IPS DF 19.7 (cell line): ENCODE data around the gene C6orf118.

Source experiments
- DNase-seq: peaks from one replicate; pipeline ENCODE4 v3.0.0-alpha.2; 2013; ENCODE audit warnings: low read depth, low spot score

The C6orf118 gene

DNA sequence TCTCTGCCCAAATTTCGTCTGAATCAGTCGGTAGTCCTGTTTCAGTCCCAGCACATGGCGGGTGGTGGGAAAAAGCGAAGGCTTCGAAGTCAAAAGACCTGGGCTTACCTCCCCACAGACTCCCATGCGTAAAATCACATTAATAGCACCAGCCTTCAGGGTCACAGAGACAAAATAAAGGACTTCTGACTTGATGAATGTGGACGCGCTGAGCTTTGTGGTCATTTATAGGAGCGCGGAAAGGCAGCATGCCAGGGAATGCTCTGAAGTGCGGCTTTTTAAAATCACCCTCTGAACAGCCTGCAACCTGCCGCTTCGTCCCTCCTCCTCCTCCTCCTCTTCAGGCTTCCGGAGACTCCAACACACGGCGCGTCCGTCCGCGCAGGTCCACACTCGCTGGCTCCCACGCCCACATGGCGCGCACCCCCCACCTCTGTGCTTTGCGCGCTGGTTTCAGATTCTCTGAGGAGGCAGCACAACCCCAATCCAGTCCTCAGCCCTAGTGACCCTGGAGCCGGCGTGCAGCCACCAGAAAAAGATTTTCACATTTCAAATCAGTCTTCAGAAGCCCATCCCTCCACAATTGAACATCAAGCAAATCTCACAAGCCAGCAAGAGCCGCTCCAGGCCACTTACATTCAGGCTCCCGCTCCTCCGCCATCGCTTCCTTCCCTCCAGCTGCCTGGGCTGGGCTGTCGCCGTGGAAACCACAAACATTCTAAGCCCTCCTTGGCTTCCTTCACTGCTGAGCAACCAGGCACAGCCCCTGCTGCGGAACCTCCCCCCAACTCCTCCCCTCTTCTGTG is at the start of gene C6orf118:
Gene C6orf118 (minus strand): TSS at position 680 of the 806 bp plus-strand sequence. CDS start 19 bp downstream, at position 661.
- peak; percentile 72 for DNase-seq

DNA sequence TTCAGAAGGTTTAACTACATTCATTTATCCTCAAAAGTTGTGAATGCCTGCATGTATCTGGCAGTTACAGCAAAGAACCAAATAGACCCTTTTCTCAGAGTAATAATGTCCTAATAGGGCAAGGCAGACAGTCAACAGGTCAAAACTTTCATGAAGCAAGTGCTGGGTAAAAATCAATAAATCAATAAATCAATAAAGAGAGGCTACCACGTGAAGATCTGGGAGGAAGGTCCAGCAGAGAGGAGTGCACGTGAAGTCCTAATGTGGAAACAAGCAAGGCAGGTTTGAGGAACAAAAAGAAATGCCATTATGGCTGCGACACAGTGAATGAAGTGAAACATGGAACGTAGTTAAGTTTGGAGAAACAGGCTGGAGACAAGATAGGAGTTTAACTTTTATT is 36.3 kb upstream of the C6orf118 start:
- DNase-seq = no peak

DNA sequence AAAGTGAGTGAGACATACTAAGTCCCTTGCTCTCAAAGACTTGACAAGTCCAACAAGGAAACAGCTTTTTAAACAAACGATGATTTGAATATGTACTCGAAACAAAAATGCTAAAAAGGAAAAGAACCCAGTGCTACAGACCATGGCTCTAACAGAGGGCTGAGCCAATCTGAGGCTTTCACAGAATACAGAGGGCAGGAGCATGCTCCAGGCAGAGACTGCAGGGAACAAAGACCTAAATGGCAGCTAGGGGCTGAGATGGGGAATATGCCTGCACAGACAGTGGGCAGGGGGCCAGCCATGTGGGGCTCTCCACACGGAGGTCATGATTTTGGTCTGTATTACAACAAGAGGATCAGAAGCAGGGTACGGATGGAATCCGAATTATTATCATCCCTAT is 31.1 kb upstream of the C6orf118 start:
- DNase-seq = no peak

DNA sequence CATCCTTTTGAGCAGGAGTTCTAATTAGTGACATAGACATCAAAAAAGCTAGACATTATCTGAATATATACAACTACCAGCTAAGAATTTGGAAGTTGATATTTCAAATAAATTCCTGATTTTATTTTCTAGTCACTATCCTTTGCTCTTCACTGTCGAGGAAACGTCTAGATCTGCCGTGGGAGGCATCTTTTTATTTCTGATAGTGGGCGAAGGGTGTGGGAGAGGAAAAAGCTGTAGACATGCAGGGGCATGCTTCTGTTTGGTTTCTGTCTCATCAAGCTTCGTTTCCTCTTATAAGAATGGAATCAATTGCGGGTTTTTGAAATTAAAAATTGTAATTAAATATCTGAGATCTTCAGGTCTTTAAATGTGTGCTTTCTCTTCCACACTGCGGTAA is 16.2 kb upstream of the C6orf118 start:
- no peak for DNase-seq

DNA sequence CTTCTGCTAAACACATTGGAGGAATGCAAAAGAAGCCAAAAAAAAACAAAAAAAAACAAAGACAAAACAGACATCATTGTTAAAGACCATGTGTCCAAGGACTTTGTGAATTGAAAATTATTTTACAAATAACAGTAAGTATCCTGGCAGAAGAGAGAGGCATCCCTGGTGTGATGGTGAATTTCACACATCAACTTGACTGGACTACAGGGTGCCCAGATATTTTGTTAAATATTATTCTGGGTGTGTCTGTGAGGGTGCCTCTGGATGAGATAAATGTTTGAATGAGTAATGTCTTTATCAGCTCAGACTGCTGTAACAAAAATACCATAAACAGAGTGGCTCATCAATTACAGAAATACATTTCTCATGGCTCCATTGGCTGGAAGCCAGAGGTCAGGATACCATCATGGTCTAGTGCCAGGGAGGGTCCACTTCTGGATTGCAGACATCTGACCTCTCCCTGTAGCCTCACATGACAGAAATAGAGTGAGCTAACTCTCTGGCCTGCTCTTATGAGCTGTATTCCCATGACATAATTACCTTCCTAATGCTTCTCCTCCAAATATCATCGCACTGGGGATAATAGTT is 12.2 kb upstream of the C6orf118 start:
- no peak for DNase-seq

DNA sequence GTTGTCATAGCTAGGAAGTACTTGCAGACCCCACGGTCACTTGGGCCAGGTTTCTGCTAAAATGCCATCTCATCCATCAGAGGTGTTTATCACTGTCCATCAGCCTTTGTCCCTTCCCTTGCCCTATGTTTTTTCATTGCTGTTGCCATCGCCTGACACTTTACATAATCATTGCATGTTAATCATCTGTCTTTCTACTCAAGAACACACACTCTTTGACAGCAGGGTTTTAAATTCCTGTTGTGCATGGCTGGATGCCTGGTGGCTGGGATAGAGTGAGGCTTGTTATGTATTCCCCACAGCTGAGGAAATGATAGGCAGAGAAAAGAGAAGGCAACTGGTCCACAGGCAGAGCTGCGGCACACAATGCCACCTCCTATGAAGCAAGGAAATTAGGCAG is 11.7 kb upstream of the C6orf118 start:
- no peak for DNase-seq

DNA sequence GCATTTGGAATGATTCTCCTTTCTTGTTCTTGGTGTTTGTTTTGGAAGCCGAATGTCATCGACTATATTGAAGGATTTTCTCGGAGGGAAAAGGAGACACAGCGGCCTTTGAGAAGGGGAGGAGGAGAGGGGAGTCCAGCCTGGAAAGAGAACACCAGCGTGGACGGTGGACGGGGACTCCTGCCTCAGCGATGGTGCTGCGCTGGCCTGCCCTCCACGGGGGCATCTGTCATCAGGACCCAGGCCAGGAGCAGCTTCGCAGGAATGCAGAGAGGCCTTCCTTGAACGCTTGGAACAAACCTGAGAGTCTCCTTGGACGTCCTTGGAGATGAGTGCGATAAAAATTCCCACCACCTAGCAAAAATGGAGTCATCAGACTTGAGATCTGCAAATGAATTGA is 8.3 kb upstream of the C6orf118 start:
- no peak for DNase-seq

DNA sequence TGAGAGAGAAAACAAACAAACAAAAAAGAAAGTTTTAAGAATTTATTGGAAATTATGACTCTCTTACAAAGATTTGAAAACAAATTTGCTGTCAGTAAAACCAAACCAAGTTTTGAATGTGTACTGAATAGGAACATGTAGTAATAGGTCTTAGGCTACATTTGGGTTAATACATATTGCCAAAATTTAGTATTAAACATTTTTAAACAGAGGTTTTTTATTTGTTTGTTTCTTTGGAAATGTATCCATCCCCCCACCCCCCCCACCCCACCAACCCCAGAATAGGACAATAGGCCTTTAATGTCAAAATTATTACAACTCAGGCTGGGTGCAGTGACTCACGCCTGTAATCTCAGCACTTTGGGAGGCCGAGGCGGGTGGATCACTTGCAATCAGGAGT is 2.5 kb downstream of the C6orf118 start:
- DNase-seq = no peak

DNA sequence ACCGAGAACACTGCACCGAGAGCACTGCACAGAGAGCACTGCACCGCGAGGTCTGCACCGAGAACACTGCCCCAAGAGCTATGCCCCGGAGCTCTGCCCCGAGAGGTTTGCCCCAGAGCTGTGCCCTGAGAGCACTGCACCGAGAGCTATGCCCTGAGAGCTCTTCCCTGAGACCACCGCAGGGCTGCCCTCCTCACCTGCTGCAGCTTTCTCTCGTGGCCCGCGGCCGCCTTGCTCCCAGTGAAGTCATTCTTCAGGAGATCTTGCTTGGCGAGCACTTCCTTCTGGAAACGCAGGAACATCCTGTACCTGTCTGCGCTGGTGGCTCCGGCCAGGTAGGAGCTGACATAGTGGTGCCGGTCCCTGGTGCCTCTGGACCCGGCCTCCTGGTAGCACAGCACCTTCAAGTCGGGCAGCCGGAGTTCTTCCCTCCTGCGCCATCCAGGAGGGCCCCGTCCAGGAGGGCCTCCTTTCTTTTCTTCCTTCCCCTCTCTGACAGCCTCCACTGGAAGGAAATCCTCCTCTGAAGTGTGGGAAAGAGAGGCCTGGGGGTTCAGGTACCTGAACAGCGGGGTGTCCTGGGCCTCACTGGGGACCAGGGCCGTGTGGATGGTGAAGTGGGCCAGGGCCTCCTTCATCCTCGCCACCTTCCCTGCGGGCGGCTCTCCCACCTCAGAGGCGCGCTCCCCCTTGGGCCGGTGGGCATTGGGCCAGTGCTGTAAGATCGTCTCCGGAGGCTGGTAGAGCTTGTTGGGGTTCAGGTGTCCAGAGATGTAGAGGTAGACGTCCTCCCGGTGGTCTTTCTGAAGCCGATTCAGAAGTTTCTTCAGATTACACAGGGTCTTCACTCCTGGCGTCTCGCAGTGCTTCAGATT is 7.8 kb downstream of the C6orf118 start:
- no peak for DNase-seq

DNA sequence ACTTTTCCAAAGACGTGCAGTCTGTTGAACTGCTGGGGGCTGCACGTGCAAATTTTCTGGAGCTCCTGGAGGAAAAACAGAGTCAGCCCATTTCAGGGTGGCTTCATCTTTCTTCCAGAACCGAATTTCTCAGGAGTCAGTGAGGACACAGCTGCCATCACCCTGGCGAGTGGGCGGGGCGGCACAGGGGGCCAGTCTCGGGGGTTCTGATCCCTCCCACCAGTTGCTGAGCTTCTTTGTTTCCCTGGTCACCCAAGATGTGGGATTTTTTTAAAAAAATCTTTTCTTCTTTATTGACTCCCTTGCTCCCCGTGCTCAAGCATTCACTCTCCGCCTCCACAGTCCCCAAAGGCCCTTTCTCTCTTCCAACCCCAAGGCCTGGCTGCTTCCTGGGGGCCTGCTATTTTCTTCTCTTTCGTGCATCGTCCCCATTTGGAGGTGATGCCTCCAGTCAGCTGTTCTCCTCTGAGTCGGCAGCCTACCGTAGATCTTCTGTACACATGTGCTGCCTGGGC is 8.9 kb downstream of the C6orf118 start:
- DNase-seq = no peak

DNA sequence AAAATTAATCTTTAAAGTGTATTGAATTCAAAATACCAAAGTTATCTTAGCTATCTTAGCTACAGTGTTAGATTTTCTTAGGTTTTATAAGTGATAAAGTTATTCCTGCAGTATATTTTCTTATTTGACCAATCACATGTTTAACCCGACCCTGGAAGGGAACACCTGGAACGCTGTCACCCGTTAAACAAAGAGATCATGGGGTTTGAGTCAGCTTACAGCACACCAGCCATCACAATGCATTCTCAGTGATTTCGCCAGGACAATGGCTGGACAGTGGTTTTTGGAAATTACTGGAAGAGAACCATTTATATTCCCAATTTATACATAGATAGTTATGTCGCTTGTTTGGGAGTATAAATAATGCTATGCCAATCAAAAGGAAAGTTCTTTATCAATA is 10.5 kb downstream of the C6orf118 start:
- DNase-seq = no peak

DNA sequence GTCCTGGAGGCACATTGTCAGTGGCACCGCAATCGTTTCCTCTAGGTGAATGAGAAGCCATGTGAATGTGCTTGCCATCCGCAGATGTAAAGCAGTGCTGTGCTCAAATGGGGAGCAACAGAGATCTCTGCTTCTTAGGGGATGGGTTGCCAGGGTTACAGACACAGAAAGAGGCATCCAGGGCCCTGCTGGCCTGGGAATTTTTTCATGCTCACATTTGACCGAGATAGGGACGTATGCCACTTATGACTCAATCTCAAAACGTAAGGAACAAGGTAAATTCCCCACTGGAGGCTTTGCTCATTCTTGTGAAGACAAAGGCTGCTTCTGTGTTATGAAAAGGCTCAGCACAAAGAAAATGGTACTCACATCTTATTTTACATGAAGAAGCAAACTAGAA is 11.0 kb downstream of the C6orf118 start:
- no peak for DNase-seq

DNA sequence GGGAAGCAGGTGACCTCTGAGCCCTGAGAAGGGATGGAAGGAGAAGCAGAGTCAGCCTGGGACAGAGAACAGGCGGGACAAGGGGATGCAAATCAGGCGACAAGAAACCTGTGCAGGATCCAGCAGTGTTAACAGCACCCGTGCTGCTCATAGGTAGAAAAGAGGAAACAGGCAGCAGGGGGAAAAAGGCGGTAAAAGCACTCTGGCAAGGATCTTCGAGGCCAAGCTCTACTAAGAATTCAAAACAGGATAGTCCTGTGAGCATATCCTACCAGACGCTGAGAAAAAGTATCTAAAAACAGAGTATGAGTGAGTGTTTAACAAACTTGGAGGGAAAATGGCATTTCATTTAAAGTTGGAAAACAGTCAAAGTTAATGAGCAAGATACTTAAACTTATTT is 16.7 kb downstream of the C6orf118 start:
- no peak for DNase-seq

DNA sequence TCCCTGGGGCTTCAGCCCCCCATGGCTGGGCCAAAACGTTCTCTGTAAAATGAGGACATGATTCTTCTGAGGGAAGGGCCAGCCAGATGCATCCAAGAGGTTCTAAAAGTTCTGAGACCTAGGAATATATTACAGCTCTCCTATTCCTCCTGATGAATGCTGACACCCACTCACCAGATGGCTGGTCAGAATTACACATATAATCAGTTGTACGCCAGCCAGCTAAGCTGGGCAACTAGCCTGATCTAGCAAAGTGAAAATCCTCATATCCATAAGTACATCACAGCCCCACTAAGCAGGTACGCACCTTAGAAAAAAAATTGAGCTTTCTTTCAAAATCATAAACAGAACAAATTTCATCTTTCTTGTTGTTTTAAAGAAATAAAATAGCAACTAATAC is 34.8 kb downstream of the C6orf118 start:
- no peak for DNase-seq

DNA sequence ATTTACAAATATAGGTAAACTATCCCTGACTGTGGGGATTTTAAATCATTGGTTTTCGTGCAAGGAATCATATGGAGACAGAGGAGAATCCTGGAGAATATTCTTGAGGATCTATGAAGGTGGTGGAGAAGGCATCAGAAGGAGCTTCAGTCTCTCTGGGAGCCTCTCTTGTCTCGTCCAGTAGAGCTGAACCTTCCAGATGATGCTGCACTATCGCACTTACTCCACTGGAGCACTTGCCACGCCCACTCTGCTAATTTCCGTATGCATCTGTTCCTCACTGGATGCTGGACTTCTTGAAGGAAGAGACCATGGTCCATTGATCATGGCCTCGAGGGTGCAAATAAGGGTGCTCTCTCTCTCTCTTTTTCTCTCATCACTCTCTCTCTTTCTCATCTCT is 36.8 kb downstream of the C6orf118 start:
- no peak for DNase-seq

DNA sequence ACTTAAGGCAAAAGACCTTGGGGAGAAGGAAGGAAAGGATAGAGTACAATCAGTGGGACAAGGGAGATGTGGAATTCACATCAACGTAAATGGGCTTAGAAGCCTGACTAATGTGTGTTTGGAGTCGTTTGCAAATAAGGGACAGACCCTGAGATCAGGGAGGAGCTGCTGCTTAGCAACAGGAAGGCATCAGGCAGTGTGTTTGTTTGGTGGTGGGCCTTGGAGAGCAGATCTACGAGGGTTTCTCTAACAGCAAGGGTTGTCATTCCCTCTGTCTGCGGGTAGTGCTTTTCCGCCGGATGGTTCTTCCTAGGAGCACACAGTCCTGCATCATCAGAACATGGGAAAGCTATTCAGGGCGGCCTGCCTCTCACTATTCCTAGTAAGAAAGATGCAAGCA is 40.4 kb downstream of the C6orf118 start:
- DNase-seq = no peak

DNA sequence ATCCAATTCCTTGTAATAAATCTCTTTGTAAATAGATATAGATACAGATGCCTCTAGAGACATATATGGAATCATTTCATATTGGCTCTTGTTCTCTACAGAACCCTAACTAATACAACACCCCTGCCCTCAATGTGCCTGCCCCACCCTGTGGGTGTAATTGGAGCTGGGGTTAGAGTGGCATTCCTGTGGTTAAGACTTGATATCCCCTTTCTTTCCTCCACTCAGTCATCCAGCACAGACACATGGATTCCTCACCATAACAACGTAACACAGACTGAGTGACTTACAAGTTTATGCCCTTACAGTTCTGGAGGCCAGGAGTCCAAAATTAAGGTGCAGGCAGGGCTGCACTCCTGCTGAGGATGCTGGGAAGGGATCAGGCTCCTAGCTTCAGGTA is 42.8 kb downstream of the C6orf118 start:
- no peak for DNase-seq

DNA sequence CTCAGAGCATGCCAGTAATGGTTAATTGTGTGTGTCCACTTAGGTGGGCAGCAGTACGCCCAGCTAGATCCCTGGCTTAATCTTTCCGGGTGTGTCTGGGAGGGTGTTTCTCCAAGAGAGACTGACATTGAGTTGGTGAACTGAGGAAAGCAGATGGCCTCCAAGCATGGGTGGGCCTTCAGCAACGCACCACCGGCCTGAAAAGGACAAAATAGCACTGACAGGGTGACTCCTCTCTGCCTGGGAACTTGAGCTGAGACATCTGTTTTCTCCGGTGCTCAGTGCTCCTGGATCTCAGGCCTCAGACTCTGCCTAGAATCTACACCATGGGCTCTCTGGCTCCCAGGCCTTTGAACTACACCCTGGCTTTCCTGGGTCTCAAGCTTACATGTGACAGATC is 43.2 kb downstream of the C6orf118 start:
- DNase-seq = no peak

DNA sequence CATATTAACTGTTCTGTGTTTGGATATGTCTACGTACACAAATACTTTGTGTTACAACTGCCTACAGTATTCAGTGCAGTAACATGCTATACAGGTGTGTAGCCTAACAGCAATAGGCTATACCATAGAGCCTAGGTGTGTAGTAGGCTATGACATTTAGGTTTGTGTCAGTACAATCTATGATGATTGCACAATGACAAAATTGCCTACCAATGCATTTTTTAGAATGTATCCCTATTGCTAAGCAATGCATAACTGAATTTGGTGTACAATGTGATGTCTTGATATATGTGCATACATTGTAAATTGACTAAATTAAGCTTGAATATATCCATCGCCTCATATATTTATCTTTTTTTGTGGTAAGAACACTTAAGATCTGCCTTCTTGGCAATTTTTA is 48.9 kb downstream of the C6orf118 start:
- DNase-seq = no peak

DNA sequence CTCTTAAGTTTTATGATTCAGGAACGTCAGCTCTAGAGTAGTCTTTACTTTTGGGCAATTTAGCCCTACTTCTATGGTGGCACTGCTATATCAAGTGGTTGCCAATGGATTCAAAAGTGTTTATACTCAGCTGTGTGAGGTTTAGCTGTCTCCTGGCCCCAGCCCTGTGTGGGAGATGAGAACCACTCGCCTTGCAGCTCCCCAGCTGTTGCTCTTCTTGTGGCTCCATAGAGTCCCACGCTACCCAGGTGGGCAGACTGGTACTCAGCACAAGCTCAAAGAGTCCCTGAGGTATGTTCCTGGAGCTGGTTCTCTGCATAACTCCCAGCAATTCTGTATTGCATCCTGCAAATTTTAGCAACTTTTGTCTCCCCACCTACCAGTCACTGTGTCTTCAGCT is 59.6 kb downstream of the C6orf118 start:
- no peak for DNase-seq

DNA sequence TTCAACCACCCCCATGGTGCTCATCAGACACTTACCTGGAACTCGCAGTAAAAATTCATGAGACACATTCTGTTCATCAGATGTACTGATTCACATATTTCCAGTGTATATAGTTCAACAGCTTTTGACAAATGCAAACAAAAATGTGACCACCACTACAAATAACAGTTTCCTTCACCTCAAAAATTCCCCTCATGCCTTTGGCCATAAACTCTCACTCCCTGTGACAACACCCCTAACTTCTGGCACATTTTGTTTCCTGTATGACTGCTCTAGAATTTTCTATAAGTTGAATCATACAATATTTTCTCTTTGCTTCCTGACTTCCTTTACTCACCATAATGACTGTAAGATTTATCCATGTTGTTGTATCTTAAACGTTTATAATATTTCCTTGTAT is 63.7 kb downstream of the C6orf118 start:
- DNase-seq = no peak

DNA sequence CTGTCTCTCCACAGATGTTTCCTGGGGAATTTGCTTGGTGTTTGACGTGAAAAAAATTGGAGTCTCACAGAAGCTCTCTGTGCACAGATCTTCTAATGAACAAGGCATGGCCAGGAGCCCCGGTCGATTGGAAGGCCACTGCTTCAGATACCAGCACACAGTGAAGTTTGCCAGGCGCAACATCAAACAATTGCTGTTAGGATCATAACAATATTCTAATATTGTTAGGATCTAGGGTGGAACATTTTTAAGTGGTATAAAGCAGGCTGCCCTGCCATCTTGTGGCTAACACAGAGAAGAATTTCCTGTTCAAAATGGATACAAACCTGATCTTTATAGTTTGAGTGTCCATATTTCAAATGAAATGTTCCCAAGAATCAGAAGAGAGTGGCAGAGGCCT is 64.1 kb downstream of the C6orf118 start:
- no peak for DNase-seq
